HPDE6-E6E7 (cell line): ENCODE measurements around the gene ATP6V0E2.

ENCODE experiments used
- DNase-seq: peaks from one replicate; pipeline ENCODE4 v3.0.0; 2011; ENCODE audit warnings: missing footprints; ENCODE audit errors: extremely low spot score

ATP6V0E2 gene

DNA sequence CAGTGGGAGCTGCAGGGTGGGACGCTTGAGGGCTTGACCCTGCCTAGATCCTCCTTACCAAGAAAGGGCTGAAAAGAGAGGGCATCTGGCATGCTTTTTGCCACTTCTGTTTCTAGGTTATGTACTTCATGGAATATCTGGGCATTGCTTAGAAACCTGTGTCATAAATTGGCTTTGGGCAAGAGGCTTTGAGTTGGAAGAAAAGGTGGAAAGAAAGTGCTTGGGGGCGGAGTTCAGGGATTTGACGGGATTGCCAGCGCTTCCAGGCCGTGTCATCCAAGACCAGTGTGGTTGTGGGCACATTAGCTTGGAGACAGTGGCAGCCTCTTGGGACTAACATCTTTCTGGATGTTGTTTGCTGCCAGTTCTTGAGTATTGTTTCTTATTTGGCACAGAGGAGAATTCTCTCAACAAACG, 34.8 kb upstream of the ATP6V0E2 start:
- DNase-seq: no peak

DNA sequence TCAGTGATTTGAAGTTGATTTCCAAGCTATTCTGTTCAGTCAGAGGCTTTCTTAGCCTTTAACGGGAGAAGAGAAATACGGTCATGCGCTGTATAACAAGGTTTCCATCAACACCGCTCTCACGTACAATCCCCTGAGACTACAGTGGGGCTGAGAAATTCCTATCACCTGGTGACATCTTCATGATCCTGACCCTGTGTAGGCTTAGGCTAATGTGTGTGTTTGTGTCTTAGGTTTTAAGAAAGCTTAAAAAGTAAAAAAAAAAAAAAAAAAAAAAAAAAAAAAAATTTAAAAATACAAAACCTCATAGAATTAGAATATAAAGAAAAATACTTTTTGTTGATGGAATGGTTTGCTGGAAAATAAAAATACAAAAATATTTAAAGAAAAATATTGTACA, 33.8 kb upstream of the ATP6V0E2 start:
- DNase-seq: no peak

DNA sequence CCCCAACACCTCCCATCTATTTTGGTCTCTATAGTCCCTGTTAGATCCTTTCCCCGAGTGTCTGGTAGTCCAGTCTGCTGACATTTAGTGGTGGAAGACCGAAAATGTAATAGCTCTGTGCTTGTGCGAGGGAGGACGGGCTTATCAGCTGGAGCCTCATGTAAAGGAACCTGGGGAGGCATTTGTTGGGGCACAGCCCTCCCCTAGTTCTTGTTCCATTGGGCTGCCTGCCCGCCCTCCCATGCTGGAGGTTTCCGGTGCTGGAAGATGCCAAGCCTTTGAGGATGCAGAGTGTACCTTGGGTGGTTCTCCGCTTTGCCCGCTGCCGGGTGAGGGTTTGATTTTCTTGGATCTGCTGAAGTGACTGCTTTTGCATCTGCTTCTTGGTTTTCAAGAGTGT, 30.2 kb upstream of the ATP6V0E2 start:
- DNase-seq: no peak

DNA sequence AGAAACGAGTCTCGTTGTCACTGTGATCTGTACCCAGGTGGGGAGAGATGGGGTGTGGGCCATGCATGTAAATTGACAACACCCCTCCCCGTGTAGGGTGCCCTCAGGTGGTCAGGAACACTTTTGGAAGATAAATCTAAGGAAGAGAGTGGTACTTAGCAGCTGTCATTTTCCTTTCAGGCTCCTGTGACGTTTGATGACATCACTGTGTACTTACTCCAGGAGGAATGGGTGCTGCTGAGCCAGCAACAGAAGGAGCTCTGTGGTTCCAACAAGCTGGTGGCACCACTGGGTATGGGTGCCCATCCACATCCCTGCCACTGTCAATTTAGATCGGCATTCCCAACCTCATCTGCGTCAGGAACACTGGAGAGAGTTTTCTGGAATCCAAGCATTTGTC, 29.3 kb upstream of the ATP6V0E2 start:
- no peak for DNase-seq

DNA sequence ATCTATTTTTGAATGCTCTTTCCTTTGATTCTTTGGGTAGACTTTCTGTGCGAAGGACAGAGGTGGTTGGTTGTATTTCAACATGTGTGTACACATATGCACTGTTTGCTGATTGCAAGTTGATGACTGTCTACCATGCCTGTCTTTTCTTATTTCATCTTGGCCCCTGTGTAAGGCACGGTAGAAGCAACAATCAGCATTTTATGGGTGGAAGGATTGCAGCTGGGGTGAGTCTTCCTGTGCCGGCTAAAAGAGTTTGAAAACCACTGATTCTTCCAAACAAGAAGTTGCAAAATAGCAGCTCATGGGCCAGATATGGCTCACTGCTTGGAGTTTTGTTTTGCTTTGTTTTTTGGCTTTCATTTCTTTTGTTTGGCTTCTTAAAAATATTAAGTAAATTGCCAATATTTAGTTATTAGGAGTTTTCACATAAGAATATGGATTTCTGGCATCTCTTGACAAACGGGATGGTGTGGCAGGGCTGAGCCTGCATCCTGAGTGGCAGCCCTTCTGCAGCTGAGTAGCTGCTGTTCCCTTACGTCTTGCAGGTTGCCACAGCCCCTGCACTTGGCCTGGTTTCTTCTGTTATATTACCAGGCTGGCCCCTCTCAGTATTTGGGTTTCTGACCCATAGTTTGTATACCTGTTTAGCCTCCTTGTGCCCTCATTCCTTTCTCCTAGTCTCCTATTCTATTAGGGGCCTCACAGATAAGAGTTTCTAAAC, 28.4 kb upstream of the ATP6V0E2 start:
- DNase-seq: no peak

DNA sequence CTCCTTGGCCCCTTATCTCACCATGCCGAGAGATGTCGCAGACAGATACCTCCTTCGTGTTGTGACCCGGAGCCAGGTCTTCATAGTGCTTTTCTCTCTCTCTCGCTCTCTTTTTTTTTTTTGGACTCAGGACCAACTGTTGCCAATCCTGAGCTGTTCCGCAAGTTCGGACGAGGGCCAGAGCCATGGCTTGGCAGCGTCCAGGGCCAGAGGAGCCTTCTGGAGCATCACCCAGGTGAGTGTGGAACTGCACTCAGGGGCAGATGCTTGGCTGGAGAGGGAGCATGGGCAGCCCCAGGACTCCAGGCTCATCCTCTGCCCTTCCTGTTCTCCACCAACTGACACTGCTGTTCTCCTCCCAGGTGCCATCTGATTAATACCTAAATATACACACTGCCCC, 27.7 kb upstream of the ATP6V0E2 start:
- no peak for DNase-seq

DNA sequence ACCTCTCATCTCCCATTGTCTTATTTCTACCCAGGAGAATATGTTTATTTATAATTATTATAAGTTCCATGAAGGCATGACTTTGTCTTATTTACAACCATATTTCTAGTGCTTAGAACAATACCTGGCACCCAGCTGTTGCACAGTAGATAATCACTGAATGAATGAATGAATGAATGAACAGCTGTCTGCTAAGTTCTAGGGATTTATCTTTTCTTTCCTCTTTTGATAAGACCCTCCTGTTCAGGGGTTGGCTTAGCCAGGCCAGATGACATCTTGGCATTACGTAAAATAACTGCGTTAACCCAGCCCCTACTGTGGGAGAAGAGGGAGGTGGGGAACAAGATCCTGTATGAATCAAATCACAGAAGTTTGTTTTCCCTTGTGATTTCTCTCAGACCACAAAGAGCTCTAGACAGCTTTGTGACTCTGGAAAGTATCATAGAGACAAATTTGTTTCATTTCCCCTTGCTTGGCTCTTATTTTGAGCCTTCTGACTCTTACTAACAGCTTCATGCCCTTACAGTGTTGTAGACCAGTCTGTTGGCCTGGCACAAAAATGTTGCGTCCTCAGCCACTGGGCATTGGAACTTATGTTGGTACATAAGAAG, 27.2 kb upstream of the ATP6V0E2 start:
- DNase-seq: no peak

DNA sequence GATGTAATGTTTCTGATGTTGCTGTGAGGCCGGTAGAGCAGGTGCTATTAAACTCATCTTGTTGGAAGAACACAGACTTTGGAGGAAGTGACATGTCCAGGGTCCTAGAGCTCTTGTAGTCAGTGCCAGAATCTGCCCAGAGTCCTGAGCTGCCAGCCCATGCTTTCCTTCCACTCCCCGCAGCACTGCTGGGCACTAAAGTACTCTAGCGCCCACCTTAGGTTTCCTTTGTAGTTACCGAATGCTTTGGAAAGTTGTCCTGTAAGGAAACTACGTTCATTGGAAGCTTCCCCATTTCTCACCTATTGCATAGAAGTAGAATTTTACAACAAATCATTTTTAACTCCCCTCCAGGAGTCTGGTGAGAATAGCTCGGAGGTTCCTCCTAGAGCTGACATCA, 24.6 kb upstream of the ATP6V0E2 start:
- no peak for DNase-seq

DNA sequence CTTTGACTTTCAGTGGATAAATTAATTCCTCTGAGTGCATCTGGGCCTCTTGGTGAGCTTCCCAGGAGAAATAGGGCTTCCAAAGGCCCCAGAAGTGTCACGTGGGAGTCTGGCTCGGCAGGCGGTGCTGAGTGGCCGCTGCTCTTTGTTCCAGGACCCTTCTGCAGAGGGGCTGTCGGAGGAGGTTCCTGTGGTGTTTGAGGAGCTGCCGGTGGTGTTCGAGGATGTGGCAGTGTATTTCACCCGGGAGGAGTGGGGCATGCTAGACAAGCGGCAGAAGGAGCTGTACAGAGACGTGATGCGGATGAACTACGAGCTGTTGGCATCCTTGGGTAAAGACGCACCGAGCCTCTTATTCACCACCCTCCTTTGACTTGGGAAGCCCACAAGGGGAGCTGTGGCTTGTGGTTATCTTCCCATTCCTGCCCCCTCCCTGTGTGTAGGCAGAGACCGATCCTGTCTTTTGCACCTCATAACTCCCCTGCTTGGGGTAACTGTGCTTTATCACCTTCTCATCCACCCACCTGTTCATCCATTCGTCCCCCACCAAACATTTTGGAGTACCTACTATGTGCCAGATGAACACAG, 23.7 kb upstream of the ATP6V0E2 start:
- DNase-seq: no peak

DNA sequence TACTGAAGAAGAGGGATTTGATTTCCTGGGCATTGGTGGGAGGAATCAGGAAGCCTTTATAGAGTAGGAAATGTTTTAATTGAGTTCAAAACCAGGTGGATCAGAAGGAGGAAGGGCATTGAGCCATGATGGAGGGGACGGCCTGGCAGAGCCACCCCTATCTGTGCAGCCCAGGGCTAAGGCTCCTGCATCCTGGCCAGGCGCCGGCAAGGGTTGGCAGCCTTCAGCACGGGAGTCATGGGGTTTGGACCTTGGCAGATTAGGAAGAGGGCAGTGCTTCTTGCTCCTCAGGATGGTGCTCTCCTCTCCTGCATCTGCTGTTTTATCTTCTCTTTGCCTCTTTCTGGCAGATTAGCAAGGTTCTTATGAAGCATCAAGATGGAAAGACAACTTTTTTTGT, 23.1 kb upstream of the ATP6V0E2 start:
- DNase-seq: no peak

DNA sequence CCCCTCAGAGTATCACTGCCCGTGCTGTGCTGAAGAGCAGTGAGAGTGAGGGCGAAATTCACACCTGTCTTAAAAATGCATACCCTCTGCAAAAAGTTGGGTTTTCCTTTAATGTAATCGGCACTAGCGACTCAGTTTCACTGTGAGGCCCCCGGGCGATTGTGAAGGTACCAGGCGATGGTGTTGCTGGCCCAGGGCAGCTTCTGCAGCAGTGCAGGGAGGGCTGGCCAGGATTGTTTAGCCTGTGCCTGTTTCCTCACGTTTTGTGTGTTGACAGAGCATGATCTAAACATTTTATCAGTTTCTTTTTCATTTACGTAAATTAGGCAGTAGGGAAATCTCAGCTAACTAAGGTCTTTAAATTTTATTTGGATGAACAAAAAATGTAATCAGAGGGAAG, 22.3 kb upstream of the ATP6V0E2 start:
- no peak for DNase-seq

DNA sequence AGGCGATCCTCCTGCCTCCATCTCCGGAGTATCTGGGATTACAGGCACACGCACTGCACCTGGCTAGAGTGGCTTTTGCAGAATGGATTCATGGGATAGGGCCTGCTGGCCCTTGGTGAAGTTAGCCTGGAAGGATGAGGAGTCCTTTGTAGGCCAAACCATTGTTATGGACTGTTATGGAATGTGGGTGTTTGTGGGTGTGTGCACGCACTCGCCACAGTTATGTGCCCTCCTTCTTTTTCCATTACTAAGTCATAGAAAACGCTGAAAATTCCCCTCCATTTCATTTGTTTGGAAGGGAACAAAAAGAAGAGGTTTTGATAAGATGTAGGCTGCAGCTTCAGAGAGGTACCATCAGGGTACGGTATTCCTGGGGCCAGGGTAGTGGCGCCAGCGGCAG, 20.6 kb upstream of the ATP6V0E2 start:
- DNase-seq: no peak

DNA sequence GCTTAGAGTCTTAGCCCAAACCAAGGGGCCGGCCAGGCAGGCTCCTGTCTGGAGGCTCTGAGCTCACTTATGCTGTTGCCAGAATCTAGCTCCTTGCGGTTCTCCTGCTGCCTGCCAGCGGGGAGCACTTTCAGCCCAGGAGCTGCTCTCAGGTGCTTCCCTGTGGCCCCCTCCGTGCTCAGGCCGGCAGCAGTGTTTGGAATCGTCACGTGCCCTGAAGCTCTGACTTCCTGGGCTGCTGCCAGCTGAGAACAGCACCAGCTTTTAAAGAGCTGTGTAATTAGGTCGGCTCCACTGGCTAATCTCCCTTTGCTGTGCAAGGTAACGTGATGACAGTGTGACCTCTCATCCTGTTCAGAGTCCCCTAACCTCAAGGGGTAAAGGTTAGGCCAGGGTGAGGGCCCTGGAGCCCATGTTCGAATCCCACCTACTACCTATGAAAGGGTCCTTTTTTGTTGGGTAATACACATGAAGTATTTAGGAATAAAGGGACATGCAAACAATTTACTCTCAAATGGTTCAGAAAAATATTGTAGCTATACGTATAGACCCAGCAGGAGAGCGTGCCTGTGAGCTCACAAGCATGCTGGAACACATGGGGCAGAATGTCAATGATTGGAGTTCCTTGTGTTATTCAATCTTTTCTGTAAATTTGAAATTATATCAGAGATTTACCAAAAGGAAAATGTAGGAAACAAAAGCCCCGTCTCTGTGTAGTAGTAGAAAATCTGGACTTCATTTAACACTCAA, 19.0 kb upstream of the ATP6V0E2 start:
- peak; percentile 38 for DNase-seq

DNA sequence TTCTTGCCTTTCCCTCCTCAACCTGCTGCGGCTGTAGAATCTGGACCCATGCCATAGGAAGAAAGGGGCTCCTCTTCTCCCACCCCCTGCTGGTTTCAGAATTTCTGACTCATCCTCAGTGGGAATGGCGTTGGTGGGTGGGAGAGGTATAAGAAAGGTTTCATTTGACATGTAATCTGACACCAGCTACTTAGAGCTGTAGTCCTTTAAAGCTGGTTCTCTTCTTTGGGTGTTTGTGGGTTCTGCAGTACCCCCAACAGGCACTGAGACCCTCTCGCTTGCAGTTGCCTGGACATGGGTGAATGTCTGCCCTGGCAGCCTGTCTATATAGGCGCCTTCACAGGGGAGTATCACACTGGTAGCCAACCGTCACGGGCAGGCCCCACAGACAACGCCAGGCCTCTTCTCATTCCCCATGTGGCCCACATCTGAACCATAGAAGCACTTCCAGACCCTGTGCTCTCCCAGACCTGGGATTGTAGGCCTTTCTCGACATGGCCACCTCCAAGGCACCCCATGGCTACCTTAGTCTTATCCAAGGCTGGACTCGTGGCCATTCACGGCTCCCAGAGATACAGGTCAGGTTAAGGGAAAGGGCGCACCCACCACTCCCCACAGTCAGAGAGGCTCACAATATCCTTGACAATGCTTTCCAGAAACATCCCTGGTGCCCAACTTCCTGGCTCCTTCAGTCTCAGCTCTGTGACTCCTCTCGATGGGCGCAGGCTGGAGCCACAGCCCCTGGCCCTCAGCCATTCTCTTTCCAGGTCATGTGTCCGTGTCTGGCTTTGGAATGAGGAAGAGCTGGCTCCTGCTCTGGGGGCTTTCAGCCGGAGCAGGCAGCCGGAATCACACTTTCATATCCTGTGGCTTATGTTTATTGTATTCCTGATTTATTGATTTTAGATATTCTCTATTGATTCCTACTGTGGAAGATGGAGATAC, 18.1 kb upstream of the ATP6V0E2 start:
- no peak for DNase-seq

DNA sequence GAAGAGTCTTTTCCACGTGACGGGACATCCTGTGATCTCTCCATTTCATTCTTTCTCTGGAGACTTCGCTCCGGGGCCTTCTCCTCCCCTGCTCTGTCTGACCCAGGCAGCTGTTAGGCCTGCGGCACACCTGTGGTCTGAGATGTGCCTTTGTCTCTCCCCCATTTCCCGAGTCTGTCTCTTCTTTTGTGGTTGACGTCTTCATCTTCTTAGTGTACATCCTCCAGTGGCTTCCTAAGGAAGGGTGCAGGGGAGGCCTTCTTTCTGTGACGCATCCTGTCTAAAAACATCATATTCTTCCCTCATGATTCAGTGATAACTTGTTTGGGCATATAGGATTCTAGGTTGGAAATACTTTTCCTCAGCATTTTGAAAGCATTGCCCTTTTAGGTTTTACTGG, 17.2 kb upstream of the ATP6V0E2 start:
- DNase-seq: no peak

DNA sequence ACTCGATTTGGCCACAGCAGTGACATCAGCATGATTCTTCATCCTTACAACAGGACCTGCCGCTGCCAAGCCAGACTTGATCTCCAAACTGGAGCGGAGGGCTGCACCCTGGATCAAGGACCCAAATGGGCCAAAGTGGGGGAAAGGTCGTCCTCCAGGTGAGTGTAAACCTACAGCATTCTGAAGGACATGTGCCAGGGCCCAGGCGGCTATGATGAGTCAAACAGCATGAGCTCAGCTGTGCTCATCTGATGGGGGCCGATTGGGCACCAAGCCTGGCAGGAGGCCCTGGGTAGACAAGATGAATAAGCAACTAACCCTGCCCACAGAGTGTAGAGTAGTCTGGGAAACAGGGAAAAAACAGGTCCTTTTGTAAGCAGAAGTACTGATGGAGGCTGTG, 14.4 kb upstream of the ATP6V0E2 start:
- DNase-seq: no peak

DNA sequence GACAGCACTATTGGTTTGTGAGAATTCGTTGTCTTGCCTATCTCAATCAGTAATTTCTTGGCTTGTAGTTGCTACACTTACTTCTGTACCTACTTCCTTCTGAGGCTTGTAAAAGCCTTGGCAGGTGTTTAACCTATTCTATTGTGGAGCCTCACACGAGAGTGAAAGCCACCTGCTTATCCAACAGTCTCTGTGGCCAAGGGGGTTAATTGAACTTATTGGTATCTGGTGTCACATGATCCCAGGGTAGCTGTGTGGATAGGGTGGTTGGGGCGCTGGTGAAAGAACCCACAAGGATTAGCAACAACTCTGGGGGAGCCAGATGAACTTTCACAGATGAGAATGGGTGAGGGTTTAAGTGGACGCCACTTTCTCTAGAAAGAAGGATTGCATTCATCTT, 13.9 kb upstream of the ATP6V0E2 start:
- no peak for DNase-seq

DNA sequence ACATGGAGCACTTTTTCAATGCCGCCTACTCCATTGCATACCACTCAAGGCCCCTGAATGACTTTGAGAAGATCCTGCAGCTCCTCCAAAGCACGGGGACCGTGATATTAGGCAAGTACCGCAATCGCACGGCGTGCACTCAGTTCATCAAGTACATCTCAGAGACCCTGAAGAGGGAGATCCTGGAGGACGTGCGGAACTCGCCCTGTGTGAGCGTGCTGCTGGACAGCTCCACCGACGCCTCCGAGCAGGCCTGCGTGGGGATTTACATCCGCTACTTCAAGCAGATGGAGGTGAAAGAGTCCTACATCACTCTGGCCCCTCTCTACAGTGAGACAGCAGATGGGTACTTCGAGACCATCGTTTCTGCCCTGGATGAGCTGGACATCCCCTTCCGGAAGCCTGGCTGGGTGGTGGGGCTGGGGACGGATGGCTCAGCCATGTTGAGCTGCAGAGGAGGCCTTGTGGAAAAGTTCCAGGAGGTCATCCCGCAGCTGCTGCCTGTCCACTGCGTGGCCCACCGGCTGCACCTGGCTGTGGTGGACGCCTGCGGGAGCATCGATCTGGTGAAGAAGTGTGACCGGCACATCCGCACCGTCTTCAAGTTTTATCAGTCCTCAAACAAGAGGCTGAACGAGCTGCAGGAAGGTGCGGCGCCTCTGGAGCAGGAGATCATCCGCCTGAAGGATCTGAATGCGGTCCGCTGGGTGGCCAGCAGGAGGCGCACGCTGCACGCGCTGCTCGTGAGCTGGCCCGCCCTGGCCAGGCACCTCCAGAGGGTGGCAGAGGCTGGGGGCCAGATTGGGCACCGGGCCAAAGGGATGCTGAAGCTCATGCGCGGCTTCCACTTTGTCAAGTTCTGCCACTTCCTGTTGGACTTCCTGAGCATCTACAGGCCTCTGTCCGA, 12.7 kb upstream of the ATP6V0E2 start:
- DNase-seq: no peak

DNA sequence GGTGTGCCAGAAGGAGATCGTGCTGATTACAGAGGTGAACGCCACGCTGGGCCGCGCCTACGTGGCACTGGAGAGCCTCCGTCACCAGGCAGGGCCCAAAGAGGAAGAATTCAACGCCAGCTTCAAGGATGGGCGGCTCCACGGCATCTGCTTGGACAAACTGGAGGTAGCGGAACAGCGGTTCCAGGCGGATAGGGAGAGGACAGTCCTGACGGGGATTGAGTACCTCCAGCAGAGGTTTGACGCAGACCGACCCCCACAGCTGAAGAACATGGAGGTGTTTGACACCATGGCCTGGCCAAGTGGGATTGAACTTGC, 12.1 kb upstream of the ATP6V0E2 start:
- DNase-seq: no peak

DNA sequence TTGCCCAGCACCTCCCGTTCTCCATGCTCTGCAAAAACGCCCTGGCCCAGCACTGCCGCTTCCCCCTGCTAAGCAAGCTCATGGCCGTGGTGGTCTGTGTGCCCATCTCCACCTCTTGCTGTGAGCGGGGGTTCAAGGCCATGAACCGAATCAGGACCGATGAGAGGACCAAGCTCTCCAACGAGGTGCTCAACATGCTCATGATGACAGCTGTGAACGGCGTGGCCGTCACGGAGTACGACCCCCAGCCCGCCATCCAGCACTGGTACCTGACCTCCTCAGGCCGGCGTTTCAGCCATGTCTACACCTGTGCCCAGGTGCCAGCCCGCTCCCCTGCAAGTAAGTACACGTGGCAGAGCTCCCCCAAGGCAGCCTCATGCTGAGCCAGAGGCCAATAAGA, 11.6 kb upstream of the ATP6V0E2 start:
- DNase-seq: no peak

DNA sequence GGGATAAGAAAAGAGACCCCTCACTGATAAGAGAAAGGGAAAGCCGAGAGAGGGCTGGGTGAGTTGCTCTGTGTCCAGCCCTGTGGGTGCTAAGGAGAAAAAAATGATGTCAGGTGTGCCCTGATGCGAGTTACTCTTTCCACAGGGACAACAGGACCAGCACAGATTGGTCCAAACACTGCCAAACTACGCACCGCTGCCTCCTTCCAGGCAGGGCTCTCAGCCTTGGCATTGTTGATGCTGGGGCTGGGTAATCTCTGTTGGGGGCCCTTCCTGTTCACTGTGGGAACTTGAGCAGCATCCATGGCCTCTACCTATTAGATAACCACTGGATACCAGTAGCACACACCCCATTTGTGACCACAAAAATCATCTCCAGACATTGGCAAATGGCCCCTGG, 10.3 kb upstream of the ATP6V0E2 start:
- DNase-seq: no peak
